NCI-H1694 (cell line): Measurements from ENCODE around the gene CCT2.

Source experiments
- DNase-seq: peaks from one replicate; lab custom pipeline; 2025; lab: John Stamatoyannopoulos, UW

Gene CCT2

GRCh38 chr12:69585189-69586062 is at the start of gene CCT2:
Gene CCT2 (plus strand): TSS chr12:69585459. CDS start chr12:69585522, 63 bp downstream.
- peak; percentile 78 for DNase-seq

GRCh38 chr12:69540987-69541386 is 44.3 kb upstream of the CCT2 start:
- no peak for DNase-seq

- DNase-seq, result no peak
Observed at GRCh38 chr12:69544087-69544486, 41.2 kb upstream of the CCT2 start.

- DNase-seq, result no peak
Observed at GRCh38 chr12:69545081-69545480, 40.2 kb upstream of the CCT2 start.

- DNase-seq, result no peak
Observed at GRCh38 chr12:69546693-69547438, 38.4 kb upstream of the CCT2 start.

- no peak for DNase-seq
Observed at GRCh38 chr12:69548687-69549086, 36.6 kb upstream of the CCT2 start.

GRCh38 chr12:69550569-69551350 is 34.5 kb upstream of the CCT2 start:
- DNase-seq, result no peak

- no peak for DNase-seq
Observed at GRCh38 chr12:69553628-69554248, 31.5 kb upstream of the CCT2 start.

GRCh38 chr12:69555461-69555860 is 29.8 kb upstream of the CCT2 start:
- DNase-seq, result no peak

- no peak for DNase-seq
Observed at GRCh38 chr12:69556383-69556782, 28.9 kb upstream of the CCT2 start.

- DNase-seq, result no peak
Observed at GRCh38 chr12:69563166-69563762, 22.0 kb upstream of the CCT2 start.

- no peak for DNase-seq
Observed at GRCh38 chr12:69566603-69567002, 18.7 kb upstream of the CCT2 start.

- no peak for DNase-seq
Observed at GRCh38 chr12:69569236-69569635, 16.0 kb upstream of the CCT2 start.

GRCh38 chr12:69570000-69570516 is 15.2 kb upstream of the CCT2 start:
- no peak for DNase-seq

GRCh38 chr12:69570545-69571399 is 14.5 kb upstream of the CCT2 start:
- DNase-seq, result peak; percentile 41

- no peak for DNase-seq
Observed at GRCh38 chr12:69575346-69575745, 9.9 kb upstream of the CCT2 start.

GRCh38 chr12:69578283-69578682 is 7.0 kb upstream of the CCT2 start:
- no peak for DNase-seq

GRCh38 chr12:69579029-69579428 is 6.2 kb upstream of the CCT2 start:
- DNase-seq, result no peak

GRCh38 chr12:69580074-69580473 is 5.2 kb upstream of the CCT2 start:
- no peak for DNase-seq

GRCh38 chr12:69583203-69583602 is 2.1 kb upstream of the CCT2 start:
- no peak for DNase-seq
